ENCODE results near the gene OR51B6. TPM values are rescaled to one million over a fixed set of nuclear protein-coding genes. Genes with fewer than 3 reads are reported as not detected.
"Not testable (repeated sequence)": the region's sequence is repeated elsewhere in the genome, so short reads cannot be mapped to it uniquely, and the experiment has no call there.

Gene OR51B6
- total RNA-seq, 4 donors from 2014 or later, result not detected

DNA sequence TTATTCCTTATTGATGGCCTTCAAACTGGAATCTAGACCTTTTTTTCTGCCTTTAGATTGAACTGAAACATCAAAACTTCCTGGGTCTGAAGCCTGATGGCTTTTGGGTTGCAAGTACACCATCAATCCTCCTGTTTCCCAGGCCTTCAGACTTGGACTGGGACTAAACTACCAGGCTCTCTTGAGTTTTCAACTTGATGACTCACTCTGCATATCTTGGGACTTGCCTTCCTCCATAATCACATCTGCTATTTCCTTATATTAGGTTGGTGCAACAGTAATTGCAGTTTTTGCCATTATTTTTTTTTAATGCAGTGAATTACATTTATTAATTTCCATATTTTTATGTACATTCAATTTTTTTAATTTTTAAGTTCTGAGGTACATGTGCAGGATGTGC lies 15.0 kb upstream of the OR51B6 start:
- TF ChIP-seq POLR2A (IDR thresholded peaks at IDR 0.05), result no peak
- TF ChIP-seq, protein P1, sequence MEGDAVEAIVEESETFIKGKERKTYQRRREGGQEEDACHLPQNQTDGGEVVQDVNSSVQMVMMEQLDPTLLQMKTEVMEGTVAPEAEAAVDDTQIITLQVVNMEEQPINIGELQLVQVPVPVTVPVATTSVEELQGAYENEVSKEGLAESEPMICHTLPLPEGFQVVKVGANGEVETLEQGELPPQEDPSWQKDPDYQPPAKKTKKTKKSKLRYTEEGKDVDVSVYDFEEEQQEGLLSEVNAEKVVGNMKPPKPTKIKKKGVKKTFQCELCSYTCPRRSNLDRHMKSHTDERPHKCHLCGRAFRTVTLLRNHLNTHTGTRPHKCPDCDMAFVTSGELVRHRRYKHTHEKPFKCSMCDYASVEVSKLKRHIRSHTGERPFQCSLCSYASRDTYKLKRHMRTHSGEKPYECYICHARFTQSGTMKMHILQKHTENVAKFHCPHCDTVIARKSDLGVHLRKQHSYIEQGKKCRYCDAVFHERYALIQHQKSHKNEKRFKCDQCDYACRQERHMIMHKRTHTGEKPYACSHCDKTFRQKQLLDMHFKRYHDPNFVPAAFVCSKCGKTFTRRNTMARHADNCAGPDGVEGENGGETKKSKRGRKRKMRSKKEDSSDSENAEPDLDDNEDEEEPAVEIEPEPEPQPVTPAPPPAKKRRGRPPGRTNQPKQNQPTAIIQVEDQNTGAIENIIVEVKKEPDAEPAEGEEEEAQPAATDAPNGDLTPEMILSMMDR (IDR thresholded peaks at IDR 0.05), result no peak
- Histone ChIP-seq H3K4me1 (no peaks in the 10 kb centered on the region), H3K9me3 (no peaks in the 10 kb centered on the region), H3K27me3 (no peaks in the 10 kb centered on the region), H3K36me3 (no peaks in the 10 kb centered on the region), H3K27ac (no peak overlapping the region), H3K4me3 (no peak overlapping the region)
- no peak for DNase-seq (ENCODE audit: low spot score in 2 of 2)

DNA sequence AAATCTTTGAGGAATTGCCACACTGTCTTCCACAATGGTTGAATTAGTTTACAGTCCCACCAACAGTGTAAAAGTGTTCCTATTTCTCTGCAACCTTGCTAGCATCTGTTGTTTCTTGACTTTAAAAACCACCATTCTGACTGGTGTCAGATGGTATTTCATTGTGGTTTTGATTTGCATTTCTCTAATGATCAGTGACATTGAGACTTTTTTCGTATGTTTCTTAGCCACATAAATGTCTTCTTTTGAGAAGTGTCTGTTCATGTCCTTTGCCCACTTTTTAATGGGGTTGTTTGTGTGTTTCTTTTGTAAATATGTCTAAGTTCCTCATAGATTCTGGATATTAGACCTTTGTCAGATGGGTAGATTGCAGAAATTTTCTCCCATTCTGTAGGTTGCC lies 14.1 kb upstream of the OR51B6 start:
- not testable (repeated sequence) for H3K9me3 ChIP-seq; H3K27me3 ChIP-seq; H3K27ac ChIP-seq; DNase-seq (ENCODE audit: low spot score in 2 of 2); H3K36me3 ChIP-seq; H3K4me3 ChIP-seq; H3K4me1 ChIP-seq
- 70 to 83% methylated on average over 1 of the region's 1 CpG for WGBS, 2 donors

DNA sequence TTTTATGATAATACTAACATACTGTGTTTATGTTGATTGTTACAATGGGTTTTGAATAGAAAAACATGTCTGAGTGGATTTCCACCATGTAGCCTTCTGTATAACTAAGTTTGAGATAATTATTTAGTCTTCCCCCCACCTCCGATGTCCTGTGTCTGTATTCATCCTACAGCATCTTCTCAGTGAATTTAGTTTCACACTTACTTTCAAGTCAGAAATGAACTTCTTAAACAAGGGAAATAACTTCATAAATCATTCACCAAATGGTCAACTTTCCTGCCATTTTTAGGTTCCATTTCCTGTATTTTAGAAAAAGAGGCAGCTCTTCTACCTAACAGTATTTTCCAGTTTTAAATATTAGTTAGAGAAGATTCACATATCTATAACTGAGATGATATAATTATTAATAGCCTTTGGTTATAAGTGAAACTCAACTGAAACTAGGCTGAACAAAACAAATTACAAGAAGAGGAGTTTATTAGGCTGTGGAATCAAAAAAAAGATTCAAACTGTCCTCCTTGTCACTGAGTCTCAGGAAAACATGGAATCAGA lies 11.5 kb upstream of the OR51B6 start:
- 91 to 97% methylated on average over 1 of the region's 1 CpG for WGBS, 2 donors
- H3K4me3 ChIP-seq, result no peak overlapping the region
- no peak overlapping the region for H3K27ac ChIP-seq
- no peaks in the 10 kb centered on the region for H3K36me3 ChIP-seq
- TF ChIP-seq, protein P1 (IDR thresholded peaks at IDR 0.05), result no peak
- H3K9me3 ChIP-seq, result no peaks in the 10 kb centered on the region
- DNase-seq (ENCODE audit: low spot score in 2 of 2), result no peak
- no peaks in the 10 kb centered on the region for H3K4me1 ChIP-seq
- H3K27me3 ChIP-seq, result no peaks in the 10 kb centered on the region

DNA sequence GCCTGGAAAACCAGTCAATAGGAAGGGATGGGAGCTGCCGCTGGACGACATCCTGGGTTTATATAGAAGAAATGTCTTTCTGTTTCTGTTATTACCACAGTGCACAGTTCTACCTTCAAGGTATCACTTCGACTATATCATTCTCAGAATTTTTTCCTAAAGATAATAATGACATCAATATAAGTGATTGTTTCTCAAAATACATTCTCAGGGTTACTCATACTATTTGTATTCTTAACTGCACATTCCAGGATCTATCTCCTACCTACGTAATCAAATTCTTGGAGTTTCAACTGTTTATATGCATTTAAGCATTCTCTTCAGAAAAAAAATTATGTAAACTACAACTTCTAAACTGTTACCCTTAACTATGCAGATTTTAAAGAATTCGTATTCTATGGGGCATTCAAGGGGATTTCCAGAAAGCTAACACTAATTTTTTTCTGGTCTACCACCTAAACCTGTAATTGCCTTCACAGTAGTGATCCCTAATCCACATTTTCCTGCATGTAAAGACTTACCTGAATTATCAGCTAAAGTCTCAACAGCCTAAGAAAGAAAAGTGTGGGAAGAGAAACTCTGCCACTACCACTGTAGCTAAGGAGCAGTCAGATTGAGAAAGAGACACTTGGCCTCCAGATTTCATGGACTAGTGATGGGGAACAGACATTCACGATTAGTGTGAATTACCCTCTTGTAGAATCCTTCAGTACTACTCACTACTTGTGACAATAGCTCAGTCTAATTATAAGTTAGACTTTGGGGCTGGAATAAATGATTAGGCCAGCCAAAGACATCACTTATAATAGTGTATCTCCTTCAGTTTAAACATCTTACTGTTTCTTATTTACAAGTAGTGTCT lies 7.6 kb upstream of the OR51B6 start, which contains the start of gene OR51B5:
Gene OR51B5 (minus strand): TSS at position 51 of the 862 bp plus-strand sequence. CDS start 0 bp downstream, at position 51.
- TF ChIP-seq, protein P1 (IDR thresholded peaks at IDR 0.05), result no peak
- TF ChIP-seq POLR2A (IDR thresholded peaks at IDR 0.05) (no peak), EP300 (IDR thresholded peaks at IDR 0.05) (no peak)
- Histone ChIP-seq H3K27me3 (no peaks in the 10 kb centered on the region), H3K4me1 (no peaks in the 10 kb centered on the region), H3K27ac (no peak within 1 kb of the TSS), H3K4me3 (no peak within 1 kb of the TSS), H3K9me3 (no peaks in the 10 kb centered on the region), H3K36me3 (no peaks in the 10 kb centered on the region)
- WGBS, 2 donors, result 79 to 83% methylated on average over 6 of the region's 6 CpGs
- no peak for DNase-seq (ENCODE audit: low spot score in 2 of 2)

DNA sequence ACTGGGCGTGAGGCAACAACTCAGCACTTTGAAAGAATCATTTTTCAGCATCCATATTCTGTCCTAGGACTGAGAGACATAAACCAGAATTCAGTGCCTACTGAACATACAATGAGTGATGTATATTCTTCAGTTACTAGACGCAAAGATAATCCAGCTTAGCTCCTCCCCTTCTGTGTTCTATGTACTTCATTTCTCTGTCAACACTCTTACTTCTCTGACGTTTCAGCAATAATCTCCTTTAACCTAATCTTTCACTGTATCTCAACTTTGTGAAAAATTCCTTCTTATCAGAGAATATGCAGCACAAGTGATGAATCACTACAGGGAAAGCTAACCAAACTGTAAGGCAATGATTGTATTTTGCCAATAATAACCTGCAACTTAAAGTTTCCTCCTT lies 5.5 kb upstream of the OR51B6 start:
- TF ChIP-seq, protein P1 (IDR thresholded peaks at IDR 0.05), result no peak

More for the DNA sequence above, 5.5 kb upstream of the OR51B6 start:
- Histone ChIP-seq H3K9me3 (no peaks in the 10 kb centered on the region), H3K36me3 (no peaks in the 10 kb centered on the region), H3K4me1 (no peaks in the 10 kb centered on the region), H3K4me3 (no peak overlapping the region), H3K27ac (no peak overlapping the region), H3K27me3 (no peaks in the 10 kb centered on the region)
- WGBS, 2 donors, result 67 to 70% methylated on average over 3 of the region's 3 CpGs
- no peak for DNase-seq (ENCODE audit: low spot score in 2 of 2)
